Mesenchymal stem cell (in vitro differentiated cells and primary cell): ENCODE data around the gene MB21D2.

Experiments used
- DNase-seq: peaks from one replicate; pipeline ENCODE4 v3.0.0-alpha.2; 2013
- H2AFZ ChIP-seq: one replicate; pipeline ENCODE4 v1.6.1; 2013; ENCODE audit warnings: low read depth, mild to moderate bottlenecking, control low read depth, inconsistent platforms, low read length, moderate library complexity
- H2AK5ac ChIP-seq: 2 replicates; pipeline ENCODE4 v1.6.1; 2013; ENCODE audit warnings: low read length, moderate library complexity, mild to moderate bottlenecking, inconsistent platforms; ENCODE audit not compliant: severe bottlenecking
- H2BK120ac ChIP-seq: one replicate; pipeline ENCODE4 v1.6.1; 2013; ENCODE audit warnings: low read depth, mild to moderate bottlenecking, inconsistent platforms, low read length, moderate library complexity
- H2BK12ac ChIP-seq, 2 experiments: one replicate each; pipeline ENCODE4 v1.6.1; 2013; ENCODE audit warnings: inconsistent platforms in 2 of 2, low read length in 2 of 2, mild to moderate bottlenecking in 2 of 2, moderate library complexity in 2 of 2, control low read depth in 1 of 2
- H2BK15ac ChIP-seq: one replicate; pipeline ENCODE4 v1.6.1; 2013; ENCODE audit warnings: mild to moderate bottlenecking, low read depth, inconsistent platforms; ENCODE audit not compliant: poor library complexity, severe bottlenecking
- H2BK5ac ChIP-seq: 2 replicates; pipeline ENCODE4 v1.6.1; 2013; ENCODE audit warnings: low read depth, mild to moderate bottlenecking, low read length, control low read depth, inconsistent platforms; ENCODE audit not compliant: poor library complexity, severe bottlenecking
- H3K14ac ChIP-seq, 2 experiments: one replicate each; pipeline ENCODE4 v1.6.1; 2013; ENCODE audit warnings: inconsistent platforms in 2 of 2, low read length in 2 of 2, control low read depth in 1 of 2, mild to moderate bottlenecking in 1 of 2, moderate library complexity in 1 of 2
- H3K18ac ChIP-seq, 2 experiments: one replicate each; pipeline ENCODE4 v1.6.1; 2013; ENCODE audit warnings: inconsistent platforms in 2 of 2, low read length in 2 of 2, control low read depth in 1 of 2, low read depth in 1 of 2, mild to moderate bottlenecking in 1 of 2
- H3K23ac ChIP-seq, 2 experiments: one replicate each; pipeline ENCODE4 v1.6.1; 2013; ENCODE audit warnings: inconsistent platforms in 2 of 2, low read length in 2 of 2, mild to moderate bottlenecking in 2 of 2, moderate library complexity in 2 of 2, control low read depth in 1 of 2
- H3K27ac ChIP-seq: 2 replicates; pipeline ENCODE4 v1.5.1; 2013; ENCODE audit warnings: mild to moderate bottlenecking, moderate library complexity, low read length, control low read depth, inconsistent platforms; ENCODE audit not compliant: poor library complexity, severe bottlenecking
- H3K27me3 ChIP-seq, 2 experiments: 2 replicates each; pipeline versions ENCODE4 v1.6.1 to v1.7.0; 2013; ENCODE audit warnings: low read length in 2 of 2, mild to moderate bottlenecking in 2 of 2, moderate library complexity in 2 of 2, control low read depth in 1 of 2, inconsistent platforms in 1 of 2; ENCODE audit not compliant: control insufficient read depth in 1 of 2, insufficient read depth in 1 of 2
- H3K36me3 ChIP-seq, 2 experiments: 2 replicates each; pipeline versions ENCODE4 v1.6.1 to v1.7.0; 2013; ENCODE audit warnings: low read length in 2 of 2, control low read depth in 1 of 2, inconsistent platforms in 1 of 2, low read depth in 1 of 2, mild to moderate bottlenecking in 1 of 2; ENCODE audit not compliant: insufficient read depth in 2 of 2, control insufficient read depth in 1 of 2
- H3K4ac ChIP-seq, 2 experiments: one replicate each; pipeline ENCODE4 v1.6.1; 2013; ENCODE audit warnings: inconsistent platforms in 2 of 2, low read length in 2 of 2, mild to moderate bottlenecking in 2 of 2, moderate library complexity in 2 of 2, control low read depth in 1 of 2, low read depth in 1 of 2
- H3K4me1 ChIP-seq: 2 replicates; pipeline ENCODE4 v1.6.1; 2013; ENCODE audit warnings: low read depth, low read length, control low read depth; ENCODE audit not compliant: control insufficient read depth, insufficient read depth
- H3K4me2 ChIP-seq: 2 replicates; pipeline ENCODE4 v1.6.1; 2013; ENCODE audit warnings: low read length, mild to moderate bottlenecking, inconsistent platforms; ENCODE audit not compliant: poor library complexity, severe bottlenecking
- H3K4me3 ChIP-seq, 2 experiments: 2 replicates each; pipeline versions ENCODE4 v1.5.1 to v1.7.0; 2013; ENCODE audit warnings: low read length in 2 of 2, mild to moderate bottlenecking in 2 of 2, control low read depth in 1 of 2, low read depth in 1 of 2; ENCODE audit not compliant: insufficient read depth in 1 of 2
- H3K79me1 ChIP-seq: replicated peaks from 2 replicates; pipeline ENCODE4 v1.6.1; 2013; ENCODE audit warnings: mild to moderate bottlenecking, control low read depth, low read length, inconsistent platforms; ENCODE audit not compliant: poor library complexity, severe bottlenecking
- H3K9ac ChIP-seq: 2 replicates; pipeline ENCODE4 v1.7.0; 2013; ENCODE audit warnings: mild to moderate bottlenecking, low read length, moderate library complexity
- H3K9me3 ChIP-seq: 2 replicates; pipeline ENCODE4 v1.7.0; 2013; ENCODE audit warnings: mild to moderate bottlenecking, low read length; ENCODE audit not compliant: control insufficient read depth
- H4K8ac ChIP-seq: one replicate; pipeline ENCODE4 v1.6.1; 2013; ENCODE audit warnings: inconsistent platforms, mild to moderate bottlenecking, low read length, moderate library complexity
- H4K91ac ChIP-seq: one replicate; pipeline ENCODE4 v1.6.1; 2013; ENCODE audit warnings: mild to moderate bottlenecking, low read length, inconsistent platforms
- WGBS: methylation state at CpG from one replicate; pipeline ENCODE4 v1.1.7; 2013; ENCODE audit warnings: mixed read lengths; 5-methylcytosine and 5-hydroxymethylcytosine counted together

The MB21D2 gene

GRCh38 chr3:192830291-192831110 lies 87.2 kb downstream of the MB21D2 start:
- no peak overlapping the region for H4K8ac ChIP-seq

DNA sequence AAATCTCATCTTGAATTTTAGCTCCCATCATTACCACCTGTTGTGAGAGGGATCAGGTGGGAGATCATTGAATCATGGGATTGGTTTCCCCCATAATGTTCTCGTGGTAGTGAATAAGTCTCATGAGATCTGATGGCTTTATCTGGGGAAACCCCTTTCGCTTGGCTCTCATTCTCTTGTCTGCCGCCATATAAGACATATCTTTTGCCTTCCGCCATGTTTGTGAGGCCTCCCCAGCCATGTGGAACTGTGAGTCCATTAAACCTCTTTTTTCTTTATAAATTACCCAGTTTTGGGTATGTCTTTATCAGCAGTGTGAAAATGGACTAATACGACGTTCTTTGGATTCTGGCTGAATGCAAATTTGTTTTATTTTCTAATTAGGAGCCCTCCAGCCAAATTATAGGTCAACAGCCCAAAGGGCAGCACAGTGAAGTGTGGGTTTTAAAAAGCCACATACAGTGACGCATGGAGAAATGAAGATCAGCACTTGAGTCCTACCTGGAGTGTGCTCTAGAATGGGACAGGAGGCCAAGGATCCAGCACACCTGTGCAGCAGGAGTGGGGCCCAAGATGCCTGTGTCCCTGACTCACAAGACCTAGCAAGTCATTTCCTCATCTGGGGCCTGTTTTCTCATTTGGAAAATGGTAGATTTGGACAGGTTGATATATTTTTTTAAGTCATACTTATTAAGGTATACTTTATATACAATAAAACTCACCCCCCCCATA lies 89.6 kb downstream of the MB21D2 start:
- no peak overlapping the region for H3K27ac ChIP-seq
- no peak overlapping the region for H2BK120ac ChIP-seq
- H2AFZ ChIP-seq: no peak overlapping the region
- no peak overlapping the region for H3K4me3 ChIP-seq
- H3K4me2 ChIP-seq: no peak overlapping the region
- no peaks in the 10 kb centered on the region for H3K36me3 ChIP-seq
- H4K91ac ChIP-seq: no peak overlapping the region
- no peak overlapping the region for H2BK15ac ChIP-seq
- no peaks in the 10 kb centered on the region for H3K27me3 ChIP-seq
- no peaks in the 10 kb centered on the region for H3K9me3 ChIP-seq
- no peak overlapping the region for H4K8ac ChIP-seq
- H3K4ac ChIP-seq: no peak overlapping the region
- 100% methylated on average over 7 of the region's 7 CpGs for WGBS
- peaks cover 13% of the 10 kb centered on the region for H3K4me1 ChIP-seq
- H3K18ac ChIP-seq: no peak overlapping the region
- no peak overlapping the region for H3K14ac ChIP-seq
- H2BK12ac ChIP-seq: no peak overlapping the region
- H3K23ac ChIP-seq: no peak overlapping the region
- DNase-seq: no peak
- no peak overlapping the region for H3K9ac ChIP-seq
- H2AK5ac ChIP-seq: no peak overlapping the region
- no peak overlapping the region for H2BK5ac ChIP-seq
- H3K79me1 ChIP-seq: peaks cover 25% of the 10 kb centered on the region

More at GRCh38 chr3:192830291-192831110, 87.2 kb downstream of the MB21D2 start:
- Histone ChIP-seq H3K79me1 (peaks cover 14% of the 10 kb centered on the region), H2AFZ (no peak overlapping the region), H2BK5ac (no peak overlapping the region), H4K91ac (no peak overlapping the region), H3K27ac (peak overlapping the region; percentile 39), H2AK5ac (no peak overlapping the region), H2BK15ac (no peak overlapping the region), H3K14ac (no peak overlapping the region), H3K23ac (no peak overlapping the region), H3K4me2 (no peak overlapping the region), H3K9ac (peak overlapping the region; percentile 31), H3K27me3 (no peaks in the 10 kb centered on the region), H3K4me1 (peaks cover 12% of the 10 kb centered on the region), H2BK120ac (no peak overlapping the region), H3K4me3 (peak overlapping the region in 1 of 2 experiments; percentile 40), H3K9me3 (no peaks in the 10 kb centered on the region), H3K36me3 (no peaks in the 10 kb centered on the region), H3K4ac (no peak overlapping the region), H2BK12ac (peak overlapping the region in 1 of 2 experiments; percentile 2), H3K18ac (peak overlapping the region in 1 of 2 experiments; percentile 37)
- no peak for DNase-seq
- WGBS: 84% methylated on average over 6 of the region's 7 CpGs

DNA sequence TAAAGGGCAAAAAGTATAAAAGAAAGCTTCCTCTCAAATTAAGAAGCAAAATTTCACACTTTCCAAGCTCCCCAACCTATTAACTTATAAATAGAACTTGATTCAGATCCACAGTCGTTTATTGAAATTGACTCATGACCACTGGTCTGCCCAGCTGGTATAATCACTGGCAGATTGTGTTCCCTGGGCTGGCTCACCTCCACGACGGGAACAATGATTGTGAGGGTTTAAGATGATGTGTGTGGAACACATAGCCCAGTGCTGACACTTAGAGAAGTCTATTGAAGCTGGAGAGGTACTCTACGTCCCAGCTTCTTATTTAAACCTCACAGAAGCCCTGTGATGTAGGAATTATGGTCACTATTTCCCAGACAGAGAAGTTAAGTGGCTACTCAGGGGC lies 90.4 kb downstream of the MB21D2 start:
- H2BK5ac ChIP-seq: no peak overlapping the region
- no peak overlapping the region for H2BK120ac ChIP-seq
- H2AFZ ChIP-seq: no peak overlapping the region
- peaks cover 12% of the 10 kb centered on the region for H3K4me1 ChIP-seq
- peak overlapping the region; percentile 5 for H3K4me2 ChIP-seq
- no peak overlapping the region for H4K8ac ChIP-seq
- peak overlapping the region in 1 of 2 experiments; percentile 37 for H2BK12ac ChIP-seq
- no peak overlapping the region for H3K4me3 ChIP-seq
- H3K36me3 ChIP-seq: no peaks in the 10 kb centered on the region
- H2AK5ac ChIP-seq: peak overlapping the region; percentile 38
- no peak overlapping the region for H3K14ac ChIP-seq
- no peak overlapping the region for H4K91ac ChIP-seq
- H3K27me3 ChIP-seq: no peaks in the 10 kb centered on the region
- H3K9me3 ChIP-seq: no peaks in the 10 kb centered on the region
- WGBS: 89% methylated on average over 3 of the region's 4 CpGs
- H2BK15ac ChIP-seq: no peak overlapping the region
- H3K9ac ChIP-seq: no peak overlapping the region
- peaks cover 28% of the 10 kb centered on the region for H3K79me1 ChIP-seq
- H3K4ac ChIP-seq: no peak overlapping the region
- no peak overlapping the region for H3K27ac ChIP-seq
- no peak for DNase-seq
- no peak overlapping the region for H3K23ac ChIP-seq
- no peak overlapping the region for H3K18ac ChIP-seq
